ENCODE measurements around the gene CEP164. TPM values are rescaled to one million over a fixed set of nuclear protein-coding genes. Genes with fewer than 3 reads are reported as not detected.
"Not testable (repeated sequence)": the region's sequence is repeated elsewhere in the genome, so short reads cannot be mapped to it uniquely, and the experiment has no call there.

CEP164 gene
- total and polyA plus RNA-seq, 10 of the 15 experiments (the other 5 are each of a cell fraction or from before 2014, with no cell fraction given), result 4.2 to 31.2 (median 20.2) TPM

DNA sequence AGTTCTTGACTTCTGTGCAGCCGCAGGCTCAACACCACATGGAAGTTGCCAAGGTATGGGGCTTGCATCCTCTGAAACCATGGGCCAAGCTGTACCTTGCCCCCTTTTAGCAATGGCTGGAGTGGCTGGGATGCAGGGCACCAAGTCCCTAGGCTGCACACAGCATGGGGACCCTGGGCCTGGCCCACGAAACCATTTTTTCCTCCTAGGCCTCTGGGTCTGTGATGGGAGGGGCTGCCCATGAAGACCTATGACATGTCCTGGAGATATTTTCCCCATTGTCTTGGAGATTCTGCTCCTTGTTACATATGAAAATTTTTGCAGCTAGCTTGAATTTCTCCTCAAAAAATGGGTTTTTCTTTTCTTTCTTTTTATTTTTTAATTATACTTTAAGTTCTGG, 71.0 kb downstream of the CEP164 start:
- H3K79me2 ChIP-seq (ENCODE audit: control insufficient read depth, insufficient read depth, low read length); RAD21 ChIA-PET (ENCODE audit: unreplicated experiment); SMC1A ChIA-PET (ENCODE audit: uncharacterized antibody, unreplicated experiment); H3K9me3 ChIP-seq (replicated peaks; ENCODE audit: control insufficient read depth, insufficient read depth, low read length); H3K27ac ChIP-seq (ENCODE audit: control insufficient read depth, insufficient read depth); FAIRE-seq; H3K4me3 ChIP-seq; H2AFZ ChIP-seq (ENCODE audit: control insufficient read depth, low read depth, low read length); H3K9ac ChIP-seq (ENCODE audit: control insufficient read depth, insufficient read depth, low read length); in situ Hi-C loops (cut with MboI); BruUV-seq (replicated peaks); H3K4me2 ChIP-seq (ENCODE audit: control insufficient read depth, insufficient read depth); CTCF ChIA-PET; DNase-seq (ENCODE audit: low read depth, low spot score); H3K4me1 ChIP-seq (ENCODE audit: control insufficient read depth, insufficient read depth, low read length); POLR2A ChIA-PET; H3K27me3 ChIP-seq (replicated peaks in 1 of 2; ENCODE audit: control insufficient read depth in 2 of 2, insufficient read depth in 2 of 2, low read length in 1 of 2); intact Hi-C loops (cut with micrococcal nuclease; ENCODE audit: unreplicated experiment); H4K20me1 ChIP-seq (ENCODE audit: control insufficient read depth, insufficient read depth); ATAC-seq: not testable (repeated sequence)
- peaks cover 4 to 17% of the 10 kb centered on the region in 2 experiments; a peak in 3 of 4 replicates for H3K36me3 ChIP-seq (ENCODE audit: control insufficient read depth in 2 of 2, insufficient read depth in 2 of 2, low read length in 1 of 2)
- WGBS (ENCODE audit: insufficient coverage, insufficient replicate concordance, low lambda C conversion rate, missing lambda C conversion rate), result 81% methylated on average over 2 of the region's 2 CpGs

DNA sequence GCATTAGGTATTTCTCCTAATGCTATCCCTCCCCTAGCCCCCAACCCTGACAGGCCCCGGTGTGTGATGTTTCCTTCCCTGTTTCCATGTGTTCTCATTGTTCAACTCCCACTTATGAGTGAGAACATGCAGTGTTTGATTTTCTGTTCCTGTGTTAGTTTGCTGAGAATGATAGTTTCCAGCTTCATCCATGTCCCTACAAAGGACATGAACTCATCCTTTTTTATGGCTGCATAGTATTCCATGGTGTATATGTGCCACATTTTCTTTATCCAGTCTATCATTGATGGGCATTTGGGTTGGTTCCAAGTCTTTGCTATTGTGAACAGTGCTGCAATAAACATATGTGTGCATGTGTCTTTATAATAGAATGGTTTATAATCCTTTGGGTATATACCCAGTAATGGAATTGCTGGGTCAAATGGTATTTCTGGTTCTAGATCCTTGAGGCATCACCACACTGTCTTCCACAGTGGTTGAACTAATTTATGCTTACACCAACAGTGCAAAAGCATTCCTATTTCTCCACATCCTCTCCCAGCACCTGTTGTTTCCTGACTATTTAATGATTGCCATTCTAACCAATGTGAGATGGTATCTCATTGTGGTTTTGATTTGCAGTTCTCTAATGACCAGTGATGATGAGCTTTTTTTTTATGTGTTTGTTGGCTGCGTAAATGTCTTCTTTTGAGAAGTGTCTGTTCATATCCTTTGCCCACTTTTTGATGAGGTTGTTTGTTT, 71.6 kb downstream of the CEP164 start:
- H3K4me3 ChIP-seq; POLR2A ChIA-PET; H2AFZ ChIP-seq (ENCODE audit: control insufficient read depth, low read depth, low read length); H3K9ac ChIP-seq (ENCODE audit: control insufficient read depth, insufficient read depth, low read length); H3K27ac ChIP-seq (ENCODE audit: control insufficient read depth, insufficient read depth); BruUV-seq (replicated peaks); H3K4me2 ChIP-seq (ENCODE audit: control insufficient read depth, insufficient read depth); H4K20me1 ChIP-seq (ENCODE audit: control insufficient read depth, insufficient read depth); H3K4me1 ChIP-seq (ENCODE audit: control insufficient read depth, insufficient read depth, low read length); intact Hi-C loops (cut with micrococcal nuclease; ENCODE audit: unreplicated experiment); RAD21 ChIA-PET (ENCODE audit: unreplicated experiment); FAIRE-seq; CTCF ChIA-PET; ATAC-seq; H3K9me3 ChIP-seq (replicated peaks; ENCODE audit: control insufficient read depth, insufficient read depth, low read length); DNase-seq (ENCODE audit: low read depth, low spot score); H3K79me2 ChIP-seq (ENCODE audit: control insufficient read depth, insufficient read depth, low read length); H3K27me3 ChIP-seq (replicated peaks in 1 of 2; ENCODE audit: control insufficient read depth in 2 of 2, insufficient read depth in 2 of 2, low read length in 1 of 2); SMC1A ChIA-PET (ENCODE audit: uncharacterized antibody, unreplicated experiment); in situ Hi-C loops (cut with MboI): not testable (repeated sequence)
- 97% methylated on average over 2 of the region's 2 CpGs for WGBS (ENCODE audit: insufficient coverage, insufficient replicate concordance, low lambda C conversion rate, missing lambda C conversion rate)
- H3K36me3 ChIP-seq (ENCODE audit: control insufficient read depth in 2 of 2, insufficient read depth in 2 of 2, low read length in 1 of 2), result peaks cover 3 to 14% of the 10 kb centered on the region in 2 experiments; a peak in 3 of 4 replicates

DNA sequence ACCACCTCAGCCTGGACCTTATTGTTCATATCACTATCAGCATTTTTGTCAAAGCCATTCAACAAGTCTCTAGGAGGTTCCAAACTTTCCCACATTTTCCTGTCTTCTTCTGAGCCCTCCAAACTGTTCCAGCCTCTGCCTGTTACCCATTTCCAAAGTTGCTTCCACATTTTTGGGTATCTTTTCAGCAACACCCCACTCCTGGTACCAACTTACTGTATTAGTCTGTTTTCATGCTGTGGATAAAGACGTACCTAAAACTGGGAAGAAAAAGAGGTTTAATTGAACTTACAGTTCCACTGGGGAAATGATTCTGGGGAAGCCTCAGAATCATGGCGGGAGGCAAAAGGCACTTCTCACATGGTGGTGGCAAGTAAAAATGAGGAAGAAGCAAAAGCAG, 78.2 kb downstream of the CEP164 start:
- H3K79me2 ChIP-seq (ENCODE audit: control insufficient read depth, insufficient read depth, low read length); FAIRE-seq; SMC1A ChIA-PET (ENCODE audit: uncharacterized antibody, unreplicated experiment); H3K36me3 ChIP-seq (ENCODE audit: control insufficient read depth in 2 of 2, insufficient read depth in 2 of 2, low read length in 1 of 2); CTCF ChIA-PET; H3K4me2 ChIP-seq (ENCODE audit: control insufficient read depth, insufficient read depth); RAD21 ChIA-PET (ENCODE audit: unreplicated experiment); H3K27me3 ChIP-seq (replicated peaks in 1 of 2; ENCODE audit: control insufficient read depth in 2 of 2, insufficient read depth in 2 of 2, low read length in 1 of 2); DNase-seq (ENCODE audit: low read depth, low spot score); POLR2A ChIA-PET; in situ Hi-C loops (cut with MboI); H2AFZ ChIP-seq (ENCODE audit: control insufficient read depth, low read depth, low read length); H3K4me1 ChIP-seq (ENCODE audit: control insufficient read depth, insufficient read depth, low read length); H3K27ac ChIP-seq (ENCODE audit: control insufficient read depth, insufficient read depth); H3K4me3 ChIP-seq; H3K9ac ChIP-seq (ENCODE audit: control insufficient read depth, insufficient read depth, low read length); H3K9me3 ChIP-seq (replicated peaks; ENCODE audit: control insufficient read depth, insufficient read depth, low read length); H4K20me1 ChIP-seq (ENCODE audit: control insufficient read depth, insufficient read depth); ATAC-seq; intact Hi-C loops (cut with micrococcal nuclease; ENCODE audit: unreplicated experiment); BruUV-seq (replicated peaks): not testable (repeated sequence)
- 64% methylated on average over 2 of the region's 2 CpGs for WGBS (ENCODE audit: insufficient coverage, insufficient replicate concordance, low lambda C conversion rate, missing lambda C conversion rate)

Data from GM12878 (cell line).